Measurements from ENCODE around the gene CCDC124.
A peak's percentile ranks its signal among the peaks of the same experiment; 100 is the strongest.
"Not testable (repeated sequence)": the region's sequence is repeated elsewhere in the genome, so short reads cannot be mapped to it uniquely, and the experiment has no call there.

The CCDC124 gene, protein sequence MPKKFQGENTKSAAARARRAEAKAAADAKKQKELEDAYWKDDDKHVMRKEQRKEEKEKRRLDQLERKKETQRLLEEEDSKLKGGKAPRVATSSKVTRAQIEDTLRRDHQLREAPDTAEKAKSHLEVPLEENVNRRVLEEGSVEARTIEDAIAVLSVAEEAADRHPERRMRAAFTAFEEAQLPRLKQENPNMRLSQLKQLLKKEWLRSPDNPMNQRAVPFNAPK

GRCh38 chr19:17932485-17933338 lies at the start of gene CCDC124:
Gene CCDC124 (plus strand): TSS chr19:17933015. CDS start chr19:17936421, 3,406 bp downstream.
- peak; percentile 90 for DNase-seq (ENCODE audit: low read depth)
- TF ChIP-seq, protein P1, sequence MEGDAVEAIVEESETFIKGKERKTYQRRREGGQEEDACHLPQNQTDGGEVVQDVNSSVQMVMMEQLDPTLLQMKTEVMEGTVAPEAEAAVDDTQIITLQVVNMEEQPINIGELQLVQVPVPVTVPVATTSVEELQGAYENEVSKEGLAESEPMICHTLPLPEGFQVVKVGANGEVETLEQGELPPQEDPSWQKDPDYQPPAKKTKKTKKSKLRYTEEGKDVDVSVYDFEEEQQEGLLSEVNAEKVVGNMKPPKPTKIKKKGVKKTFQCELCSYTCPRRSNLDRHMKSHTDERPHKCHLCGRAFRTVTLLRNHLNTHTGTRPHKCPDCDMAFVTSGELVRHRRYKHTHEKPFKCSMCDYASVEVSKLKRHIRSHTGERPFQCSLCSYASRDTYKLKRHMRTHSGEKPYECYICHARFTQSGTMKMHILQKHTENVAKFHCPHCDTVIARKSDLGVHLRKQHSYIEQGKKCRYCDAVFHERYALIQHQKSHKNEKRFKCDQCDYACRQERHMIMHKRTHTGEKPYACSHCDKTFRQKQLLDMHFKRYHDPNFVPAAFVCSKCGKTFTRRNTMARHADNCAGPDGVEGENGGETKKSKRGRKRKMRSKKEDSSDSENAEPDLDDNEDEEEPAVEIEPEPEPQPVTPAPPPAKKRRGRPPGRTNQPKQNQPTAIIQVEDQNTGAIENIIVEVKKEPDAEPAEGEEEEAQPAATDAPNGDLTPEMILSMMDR (conservative IDR thresholded peaks at IDR 0.05; ENCODE audit: low read length): peak; percentile 87
- H3K4me3 ChIP-seq (ENCODE audit: low read length): peak within 1 kb of the TSS; percentile 91

DNA sequence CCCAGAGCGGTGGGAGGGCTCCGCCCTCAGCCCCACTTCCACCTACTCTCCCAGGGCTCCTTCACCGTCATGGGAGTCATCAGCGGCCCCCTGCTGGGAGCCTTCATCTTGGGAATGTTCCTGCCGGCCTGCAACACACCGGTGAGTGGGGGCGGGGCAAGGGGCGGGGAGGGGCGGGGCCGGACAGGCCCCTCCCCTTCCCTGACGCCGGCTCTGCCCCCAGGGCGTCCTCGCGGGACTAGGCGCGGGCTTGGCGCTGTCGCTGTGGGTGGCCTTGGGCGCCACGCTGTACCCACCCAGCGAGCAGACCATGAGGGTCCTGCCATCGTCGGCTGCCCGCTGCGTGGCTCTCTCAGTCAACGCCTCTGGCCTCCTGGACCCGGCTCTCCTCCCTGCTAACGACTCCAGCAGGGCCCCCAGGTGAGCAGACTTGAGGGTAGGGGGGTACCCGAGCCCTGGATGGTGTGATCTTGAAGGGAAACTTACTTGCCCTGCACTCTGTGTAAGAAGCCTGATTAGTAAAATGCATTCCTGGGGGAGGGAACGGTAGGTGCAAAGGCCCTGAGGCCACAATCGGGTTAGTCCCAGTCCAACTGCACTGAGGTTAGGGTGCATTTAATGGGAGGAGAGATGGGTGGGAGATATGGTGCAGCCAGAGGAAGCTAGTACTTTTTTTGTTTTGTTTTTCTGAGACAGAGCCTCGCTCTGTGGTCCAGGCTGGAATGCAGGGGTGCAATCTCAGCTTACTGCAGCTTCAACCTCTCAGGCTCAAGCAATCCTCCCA lies 49.0 kb upstream of the CCDC124 start:
- no peak for DNase-seq (ENCODE audit: low read depth)
- H3K4me3 ChIP-seq (ENCODE audit: low read length): no peak overlapping the region
- TF ChIP-seq, protein P1 (conservative IDR thresholded peaks at IDR 0.05; ENCODE audit: low read length): no peak

DNA sequence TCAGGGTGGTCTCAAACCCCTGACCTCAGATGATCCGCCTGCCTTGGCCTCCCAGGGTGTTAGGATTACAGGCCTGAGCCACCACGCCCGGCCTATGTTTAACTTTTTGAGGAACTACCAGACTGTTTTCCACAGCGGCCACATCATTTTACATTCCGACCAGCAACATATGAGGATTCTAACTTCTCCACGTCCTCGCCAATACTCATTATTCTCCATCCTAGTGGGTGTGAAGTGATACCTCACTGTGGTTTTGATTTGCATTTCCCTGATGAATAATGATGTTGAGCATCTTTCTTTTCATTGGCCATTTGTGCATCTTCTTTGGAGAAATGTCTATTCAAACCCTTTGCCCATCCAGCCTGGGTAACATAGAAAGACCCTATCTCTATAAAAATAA lies 46.3 kb upstream of the CCDC124 start:
- TF ChIP-seq, protein P1 (conservative IDR thresholded peaks at IDR 0.05; ENCODE audit: low read length): no peak
- no peak overlapping the region for H3K4me3 ChIP-seq (ENCODE audit: low read length)
- DNase-seq (ENCODE audit: low read depth): no peak

DNA sequence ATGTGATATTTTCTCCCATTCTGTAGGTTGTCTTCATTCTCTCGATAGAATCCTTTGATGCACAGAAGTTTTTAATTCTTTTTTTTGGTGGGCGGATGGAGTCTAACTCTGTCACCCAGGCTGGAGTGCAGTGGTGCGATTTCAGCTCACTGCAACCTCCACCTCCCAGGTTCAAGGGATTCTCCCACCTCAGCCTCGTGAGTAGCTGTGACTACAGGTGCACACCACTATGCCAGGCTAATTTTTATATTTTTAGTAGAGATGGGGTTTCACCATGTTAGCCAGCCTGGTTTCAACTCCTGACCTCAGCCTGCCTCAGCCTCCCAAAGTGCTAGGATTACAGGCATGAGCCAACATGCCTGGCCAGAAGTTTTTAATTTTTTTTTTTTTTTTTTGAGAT lies 45.6 kb upstream of the CCDC124 start:
- not testable (repeated sequence) for DNase-seq (ENCODE audit: low read depth); H3K4me3 ChIP-seq (ENCODE audit: low read length)

GRCh38 chr19:17888260-17888659 lies 44.6 kb upstream of the CCDC124 start:
- TF ChIP-seq, protein P1 (conservative IDR thresholded peaks at IDR 0.05; ENCODE audit: low read length): no peak
- no peak overlapping the region for H3K4me3 ChIP-seq (ENCODE audit: low read length)

DNA sequence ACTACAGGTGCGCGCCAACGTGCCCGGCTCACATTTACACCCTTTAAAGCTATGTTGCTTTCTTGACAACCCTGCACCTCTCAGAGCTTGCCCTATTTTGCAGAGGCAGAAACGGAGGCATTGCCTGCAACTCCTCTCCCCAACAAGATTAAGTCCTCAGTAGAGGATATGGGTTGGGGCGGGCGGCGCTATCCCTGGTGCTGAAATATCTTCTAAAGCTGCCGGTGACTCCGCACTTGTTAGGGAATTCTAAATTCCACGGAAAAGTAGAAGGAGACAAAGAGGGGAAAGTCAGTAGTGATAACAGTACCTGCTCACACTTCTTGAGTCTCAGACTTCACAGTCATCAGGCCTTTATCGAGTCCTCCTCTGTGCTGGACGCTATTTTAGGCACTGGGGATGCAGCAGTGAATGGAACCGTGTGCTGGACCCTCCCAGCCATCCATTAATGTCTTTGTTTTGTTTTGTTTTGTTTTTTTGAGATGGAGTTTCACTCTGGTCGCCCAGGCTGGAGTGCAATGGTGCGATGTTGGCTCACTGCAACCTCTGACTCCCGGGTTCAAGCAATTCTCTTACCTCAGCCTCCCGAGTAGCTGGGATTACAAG lies 43.1 kb upstream of the CCDC124 start:
- no peak overlapping the region for H3K4me3 ChIP-seq (ENCODE audit: low read length)
- TF ChIP-seq, protein P1 (conservative IDR thresholded peaks at IDR 0.05; ENCODE audit: low read length): no peak
- DNase-seq (ENCODE audit: low read depth): peak; percentile 26

More at GRCh38 chr19:17888260-17888659, 44.6 kb upstream of the CCDC124 start:
- DNase-seq (ENCODE audit: low read depth): no peak

DNA sequence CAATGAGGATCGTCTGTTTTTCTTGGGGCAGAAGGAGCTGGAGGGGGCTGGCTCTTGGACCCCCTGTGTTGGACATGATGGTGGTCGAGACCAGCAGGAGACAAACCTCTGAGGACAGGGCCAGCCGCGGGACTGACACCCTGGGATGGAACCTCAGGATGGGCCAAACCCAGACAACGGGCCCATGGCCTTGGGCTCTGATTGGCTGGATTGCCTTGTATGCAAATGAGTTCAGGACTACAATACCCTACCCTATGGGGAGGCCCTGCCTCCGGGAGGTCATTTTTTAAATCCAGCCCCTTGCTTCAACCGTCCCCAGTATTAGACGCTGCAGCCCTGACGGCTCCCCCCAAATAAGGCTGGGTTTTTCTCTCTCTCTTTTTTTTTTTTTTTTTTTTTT lies 39.0 kb upstream of the CCDC124 start:
- H3K4me3 ChIP-seq (ENCODE audit: low read length): no peak overlapping the region
- TF ChIP-seq, protein P1 (conservative IDR thresholded peaks at IDR 0.05; ENCODE audit: low read length): no peak
- no peak for DNase-seq (ENCODE audit: low read depth)

All from AG10803 (cell line).